Mucosa of rectum (tissue), 2 donors: ENCODE results near the gene PHLDA2.

Source experiments
- H3K27ac ChIP-seq, 2 donors: one replicate each; pipeline ENCODE4 v1.7.0; 2013; ENCODE audit warnings: inconsistent platforms in 2 of 2, low read depth in 2 of 2, low read length in 2 of 2
- H3K27me3 ChIP-seq, 2 donors: one replicate each; pipeline ENCODE4 v1.7.0; 2013; ENCODE audit warnings: low read length in 2 of 2; ENCODE audit not compliant: control insufficient read depth in 2 of 2, insufficient read depth in 2 of 2
- H3K36me3 ChIP-seq, 2 donors: one replicate each; pipeline ENCODE4 v1.7.0; 2013; ENCODE audit warnings: low read length in 2 of 2; ENCODE audit not compliant: control insufficient read depth in 2 of 2, insufficient read depth in 2 of 2
- H3K4me1 ChIP-seq, 2 donors: one replicate each; pipeline ENCODE4 v1.7.0; 2013; ENCODE audit warnings: low read length in 2 of 2, mild to moderate bottlenecking in 1 of 2; ENCODE audit not compliant: control insufficient read depth in 2 of 2, insufficient read depth in 2 of 2
- H3K4me3 ChIP-seq, 2 donors: one replicate each; pipeline ENCODE4 v1.7.0; 2013; ENCODE audit warnings: low read length in 2 of 2
- H3K9ac ChIP-seq, 2 donors: one replicate each; pipeline ENCODE4 v1.7.0; 2013; ENCODE audit warnings: low read length in 2 of 2, low read depth in 1 of 2, mild to moderate bottlenecking in 1 of 2
- H3K9me3 ChIP-seq, 2 donors: one replicate each; pipeline ENCODE4 v1.7.0; 2013; ENCODE audit warnings: low read length in 2 of 2; ENCODE audit not compliant: control insufficient read depth in 2 of 2
- donor health status: healthy.
- donor health status: Normal muscosa, but diverticular disease.

PHLDA2 gene

GRCh38 chr11:2899080-2899783 lies 30.0 kb downstream of the PHLDA2 start:
- Histone ChIP-seq H3K9me3 (no peaks in the 10 kb centered on the region), H3K4me1 (peaks cover 28 to 31% of the 10 kb centered on the region in 2 donors), H3K9ac (no peak overlapping the region), H3K27me3 (no peaks in the 10 kb centered on the region), H3K27ac (peak overlapping the region; percentile 42 to 76), H3K36me3 (no peaks in the 10 kb centered on the region), H3K4me3 (peak overlapping the region in 1 of 2 donors; percentile 31)

- peak overlapping the region in 1 of 2 donors; percentile 20 for H3K4me3 ChIP-seq
- H3K9ac ChIP-seq: peak overlapping the region in 1 of 2 donors; percentile 2
- no peaks in the 10 kb centered on the region for H3K27me3 ChIP-seq
- H3K9me3 ChIP-seq: no peaks in the 10 kb centered on the region
- no peaks in the 10 kb centered on the region for H3K36me3 ChIP-seq
- H3K27ac ChIP-seq: peak overlapping the region; percentile 42 to 76
- peaks cover 21 to 24% of the 10 kb centered on the region in 2 donors for H3K4me1 ChIP-seq
These were observed 30.7 kb downstream of the PHLDA2 start for GRCh38 chr11:2898366-2899079.

GRCh38 chr11:2897048-2897447 lies 32.2 kb downstream of the PHLDA2 start:
- H3K9ac ChIP-seq: no peak overlapping the region
- H3K36me3 ChIP-seq: no peaks in the 10 kb centered on the region
- peaks cover 15 to 20% of the 10 kb centered on the region in 2 donors for H3K4me1 ChIP-seq
- H3K27ac ChIP-seq: no peak overlapping the region
- no peak overlapping the region for H3K4me3 ChIP-seq
- H3K9me3 ChIP-seq: no peaks in the 10 kb centered on the region
- H3K27me3 ChIP-seq: no peaks in the 10 kb centered on the region

GRCh38 chr11:2896047-2896446 lies 33.2 kb downstream of the PHLDA2 start:
- H3K9ac ChIP-seq: no peak overlapping the region
- no peaks in the 10 kb centered on the region for H3K36me3 ChIP-seq
- H3K4me1 ChIP-seq: peaks cover 19 to 21% of the 10 kb centered on the region in 2 donors
- H3K27ac ChIP-seq: no peak overlapping the region
- H3K27me3 ChIP-seq: no peaks in the 10 kb centered on the region
- H3K9me3 ChIP-seq: no peaks in the 10 kb centered on the region
- no peak overlapping the region for H3K4me3 ChIP-seq

- H3K9ac ChIP-seq: no peak overlapping the region
- no peak overlapping the region for H3K27ac ChIP-seq
- H3K4me1 ChIP-seq: peaks cover 19 to 21% of the 10 kb centered on the region in 2 donors
- H3K27me3 ChIP-seq: no peaks in the 10 kb centered on the region
- H3K4me3 ChIP-seq: no peak overlapping the region
- H3K9me3 ChIP-seq: no peaks in the 10 kb centered on the region
- H3K36me3 ChIP-seq: no peaks in the 10 kb centered on the region
These were observed 35.3 kb downstream of the PHLDA2 start for GRCh38 chr11:2893935-2894334.

GRCh38 chr11:2892967-2893528 lies 36.2 kb downstream of the PHLDA2 start:
- peak overlapping the region in 1 of 2 donors; percentile 26 for H3K9ac ChIP-seq
- H3K27ac ChIP-seq: peak overlapping the region; percentile 28 to 61
- H3K36me3 ChIP-seq: no peaks in the 10 kb centered on the region
- H3K9me3 ChIP-seq: no peaks in the 10 kb centered on the region
- peak overlapping the region; percentile 56 to 62 for H3K4me3 ChIP-seq
- no peaks in the 10 kb centered on the region for H3K27me3 ChIP-seq
- H3K4me1 ChIP-seq: peaks cover 17 to 20% of the 10 kb centered on the region in 2 donors

GRCh38 chr11:2892215-2892966 lies 36.8 kb downstream of the PHLDA2 start:
- Histone ChIP-seq H3K9me3 (no peaks in the 10 kb centered on the region), H3K27me3 (no peaks in the 10 kb centered on the region), H3K4me3 (peak overlapping the region; percentile 56 to 62), H3K27ac (peak overlapping the region; percentile 28 to 67), H3K36me3 (no peaks in the 10 kb centered on the region), H3K4me1 (peaks cover 17 to 20% of the 10 kb centered on the region in 2 donors), H3K9ac (peak overlapping the region; percentile 47 to 71)

GRCh38 chr11:2891326-2892214 lies 37.6 kb downstream of the PHLDA2 start:
- Histone ChIP-seq H3K4me1 (peaks cover 17 to 20% of the 10 kb centered on the region in 2 donors), H3K9ac (peak overlapping the region in 1 of 2 donors; percentile 71), H3K4me3 (peak overlapping the region; percentile 56 to 62), H3K36me3 (no peaks in the 10 kb centered on the region), H3K27ac (peak overlapping the region; percentile 25 to 67), H3K9me3 (no peaks in the 10 kb centered on the region), H3K27me3 (no peaks in the 10 kb centered on the region)
